Non-pigmented ciliary epithelial cell (primary cell): ENCODE results near the gene ANKRD13C.
"Not testable (repeated sequence)": the region's sequence is repeated elsewhere in the genome, so short reads cannot be mapped to it uniquely, and the experiment has no call there.

Experiments used
- DNase-seq: peaks from one replicate; pipeline ENCODE4 v3.0.0-alpha.2; 2010; ENCODE audit warnings: low read depth

ANKRD13C gene

DNA sequence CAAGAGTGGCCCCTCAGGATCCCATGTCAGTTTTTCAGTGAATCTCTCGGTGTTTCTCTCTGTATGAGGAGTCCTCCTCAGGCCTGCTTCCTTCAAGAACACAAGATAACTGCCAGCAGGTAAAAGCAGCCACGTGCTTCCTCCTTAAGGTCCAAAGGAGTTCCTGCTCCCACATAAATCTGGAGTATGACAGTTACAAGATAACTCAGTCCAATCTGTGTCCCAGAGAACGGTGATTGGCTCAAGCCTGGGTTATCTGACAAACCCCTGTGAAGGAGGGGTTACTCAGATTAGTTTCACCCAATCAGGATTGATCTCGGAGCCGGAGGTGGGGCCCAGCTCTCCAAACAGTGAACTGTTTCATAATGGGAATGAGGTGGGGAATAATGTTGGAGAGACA, 5.8 kb upstream of the ANKRD13C start:
- DNase-seq = no peak

DNA sequence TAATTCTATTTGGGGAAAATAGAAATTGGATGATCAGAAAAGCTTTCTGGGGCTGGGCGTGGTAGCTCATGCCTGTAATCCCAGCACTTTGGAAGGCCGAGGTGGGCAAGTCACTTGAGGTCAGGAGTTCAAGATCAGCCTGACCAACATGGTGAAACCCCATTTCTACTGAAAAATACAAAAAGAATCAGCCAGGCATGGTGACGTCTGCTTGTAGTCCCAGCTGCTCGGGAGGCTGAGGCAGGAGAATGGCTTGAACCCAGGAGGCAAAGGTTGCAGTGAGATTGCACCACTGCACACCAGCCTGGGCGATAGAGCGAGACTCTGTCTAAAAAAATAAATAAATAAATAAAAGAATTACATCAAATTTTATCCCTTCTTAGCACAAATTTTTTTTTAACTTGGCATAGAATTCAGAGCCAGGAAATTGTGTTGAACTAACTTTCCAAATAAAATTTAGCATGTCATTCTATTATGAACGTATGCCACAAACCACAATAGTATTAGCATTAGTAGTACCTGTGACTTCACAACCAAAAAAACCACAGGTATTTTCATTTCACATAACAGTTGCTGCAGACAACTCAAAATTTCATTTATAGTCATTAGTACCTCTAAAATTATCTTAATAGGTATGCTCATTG, 4.5 kb upstream of the ANKRD13C start:
- DNase-seq = no peak

- DNase-seq = no peak
Observed at GRCh38 chr1:70355920-70356319, 1.4 kb upstream of the ANKRD13C start.

- no peak for DNase-seq
Observed at GRCh38 chr1:70355111-70355407, 537 bp upstream of the ANKRD13C start.

- DNase-seq = no peak
Observed at GRCh38 chr1:70353601-70354331, 756 bp downstream of the ANKRD13C start.

GRCh38 chr1:70353044-70353443, 1.5 kb downstream of the ANKRD13C start:
- DNase-seq = no peak

DNA sequence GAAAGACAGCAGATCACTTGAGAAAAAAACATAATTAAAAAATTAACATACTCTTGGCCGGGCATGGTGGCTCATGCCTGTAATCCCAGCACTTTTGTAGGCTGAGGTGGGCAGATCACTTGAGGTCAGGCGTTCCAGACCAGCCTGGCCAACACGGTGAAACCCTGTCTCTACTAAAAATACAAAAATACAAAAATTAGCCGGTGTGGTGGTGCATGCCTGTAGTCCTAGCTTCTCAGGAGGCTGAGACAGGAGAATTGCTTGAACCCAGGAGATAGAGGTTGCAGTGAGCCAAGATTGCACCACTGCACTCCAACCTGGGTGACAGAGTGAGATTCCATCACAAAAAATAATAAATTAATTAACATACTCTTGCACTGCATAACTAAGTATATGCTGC, 4.7 kb downstream of the ANKRD13C start:
- DNase-seq = not testable (repeated sequence)

DNA sequence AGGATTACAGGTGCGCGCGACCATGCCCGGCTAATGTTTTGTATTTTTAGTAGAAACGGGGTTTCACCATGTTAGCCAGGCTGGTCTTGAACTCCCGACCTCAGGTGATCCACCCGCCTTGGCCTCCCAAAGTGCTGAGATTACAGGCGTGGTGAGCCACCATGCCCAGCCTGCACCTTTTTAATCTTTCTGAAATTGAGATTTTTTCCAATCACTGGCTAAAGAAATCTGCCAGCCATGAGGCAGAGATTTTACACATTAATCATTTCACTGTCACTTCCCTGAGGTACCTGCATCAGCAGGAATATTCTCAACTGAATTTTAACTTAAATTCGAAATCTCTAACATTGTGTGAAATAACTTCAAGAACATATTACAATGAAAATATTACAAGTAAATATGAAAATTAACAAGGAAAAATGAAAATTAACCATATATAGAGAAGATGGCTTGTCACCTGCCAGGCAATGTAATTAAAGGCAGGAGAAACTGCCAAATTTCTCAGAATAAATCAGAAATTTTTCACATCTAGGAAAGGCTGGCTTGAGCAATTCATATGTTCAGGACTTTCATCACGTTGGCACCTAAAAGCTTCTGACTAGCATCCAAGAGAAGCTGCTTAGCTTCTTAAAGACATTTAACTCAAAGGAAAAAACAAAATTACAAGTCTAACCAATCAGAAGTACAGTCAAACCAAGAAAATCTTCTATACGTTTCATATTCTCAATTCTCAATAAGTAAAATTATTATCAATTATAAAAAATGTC, 5.9 kb downstream of the ANKRD13C start:
- no peak for DNase-seq

- not testable (repeated sequence) for DNase-seq
Observed at GRCh38 chr1:70339644-70340043, 14.9 kb downstream of the ANKRD13C start.

DNA sequence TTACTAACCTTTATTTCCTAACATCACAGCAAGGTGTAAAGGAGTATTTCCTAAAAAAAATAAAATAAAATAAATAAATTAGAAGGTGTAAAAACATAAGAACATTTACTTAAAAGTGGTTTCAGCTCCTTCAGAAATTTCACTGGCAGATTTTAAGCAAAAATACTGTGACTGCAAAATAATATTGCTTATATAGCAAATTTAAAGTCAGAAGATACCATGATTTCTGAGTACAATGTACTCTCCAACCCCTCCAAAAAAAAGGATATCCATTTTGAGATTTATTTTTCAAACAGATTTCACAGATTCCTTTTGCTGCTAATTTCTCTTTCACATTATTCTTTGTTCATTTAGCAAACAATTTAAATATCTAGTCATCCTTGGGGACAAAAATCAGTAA, 18.5 kb downstream of the ANKRD13C start:
- no peak for DNase-seq

DNA sequence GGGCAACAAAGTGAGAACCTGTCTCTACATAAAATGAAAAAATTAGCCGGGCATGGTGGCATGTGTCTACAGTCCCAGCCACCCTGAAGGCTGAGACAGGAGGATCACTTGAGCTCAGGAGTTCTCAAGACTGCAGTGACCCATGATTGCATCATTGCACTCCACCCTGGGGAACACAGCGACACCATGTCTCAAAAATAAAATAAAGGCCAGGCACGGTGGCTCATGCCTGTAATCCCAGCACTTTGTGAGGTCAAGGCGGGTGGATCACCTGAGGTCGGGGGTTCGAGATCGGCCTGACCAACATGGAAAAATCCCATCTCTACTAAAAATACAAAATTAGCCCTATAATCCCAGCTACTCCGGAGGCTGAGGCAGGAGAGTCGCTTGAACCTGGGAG, 20.1 kb downstream of the ANKRD13C start:
- DNase-seq = no peak

GRCh38 chr1:70333245-70333644, 21.3 kb downstream of the ANKRD13C start:
- no peak for DNase-seq

DNA sequence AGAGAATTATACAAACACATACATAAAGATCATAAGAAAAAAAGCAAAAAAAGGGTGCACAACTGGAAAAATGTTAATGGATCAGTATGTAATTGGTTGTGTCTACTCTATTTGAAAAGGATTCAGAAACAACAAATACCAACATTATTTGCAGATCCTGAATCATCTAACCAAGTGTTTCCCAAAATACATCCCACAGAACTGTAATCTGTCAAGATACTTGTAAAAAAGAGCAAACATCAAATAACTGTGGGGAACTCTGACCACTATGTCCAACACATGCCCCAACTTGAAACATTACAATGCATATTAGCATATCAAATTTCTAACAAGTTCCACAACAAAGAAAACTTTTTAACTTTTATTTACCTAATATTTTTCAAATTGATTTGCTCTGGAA, 22.6 kb downstream of the ANKRD13C start:
- no peak for DNase-seq

DNA sequence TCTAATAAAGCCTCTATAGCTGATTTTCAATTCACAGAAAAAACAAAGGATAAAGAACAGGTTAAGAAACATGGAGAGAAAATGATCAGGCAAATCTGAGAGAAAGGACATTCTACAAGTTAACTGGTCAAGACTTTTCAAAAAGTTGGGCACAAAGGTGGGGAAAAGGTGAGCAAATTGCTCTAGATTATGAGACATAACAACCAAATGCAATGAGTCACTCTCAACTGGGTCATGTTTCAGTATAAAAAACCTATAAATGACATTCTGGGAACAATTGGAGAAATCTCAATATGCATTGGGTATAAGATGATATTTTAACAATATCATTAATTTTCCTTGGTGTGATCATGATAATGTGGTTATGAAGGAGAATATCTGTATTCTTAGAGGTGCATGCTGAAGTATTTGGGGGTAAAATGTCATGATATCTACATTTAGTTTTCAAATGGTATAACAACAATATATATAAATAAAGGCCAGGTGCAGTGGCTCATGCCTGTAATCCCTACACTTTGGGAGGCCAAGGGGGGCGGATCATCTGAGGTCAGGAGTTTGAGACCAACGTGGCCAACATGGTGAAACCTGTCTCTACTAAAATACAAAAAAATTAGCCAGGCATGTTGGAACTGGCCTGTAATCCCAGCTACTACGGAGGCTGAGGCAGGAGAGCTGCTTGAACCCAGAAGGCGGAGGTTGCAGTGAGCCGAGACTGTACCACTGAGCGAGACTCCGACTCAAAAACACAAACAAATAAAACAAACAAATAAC, 27.0 kb downstream of the ANKRD13C start:
- DNase-seq = no peak

DNA sequence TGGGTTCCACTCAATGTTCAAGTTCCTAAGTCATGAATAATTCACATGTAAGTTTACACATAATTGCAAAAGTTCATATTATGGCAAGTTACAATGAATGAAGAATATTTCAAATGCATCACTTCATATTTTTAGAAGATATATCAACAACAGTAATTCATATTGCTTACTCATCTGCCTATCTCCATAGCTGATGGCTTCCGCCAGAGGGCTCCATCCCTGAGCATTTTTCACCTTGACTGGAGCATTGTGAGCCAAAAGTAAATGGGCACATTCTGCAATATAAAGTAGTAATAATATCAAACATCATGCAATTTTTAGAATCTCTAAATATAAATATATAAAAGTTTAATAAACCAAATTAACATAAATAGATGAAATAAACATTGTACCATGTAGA, 29.8 kb downstream of the ANKRD13C start:
- DNase-seq = no peak

DNA sequence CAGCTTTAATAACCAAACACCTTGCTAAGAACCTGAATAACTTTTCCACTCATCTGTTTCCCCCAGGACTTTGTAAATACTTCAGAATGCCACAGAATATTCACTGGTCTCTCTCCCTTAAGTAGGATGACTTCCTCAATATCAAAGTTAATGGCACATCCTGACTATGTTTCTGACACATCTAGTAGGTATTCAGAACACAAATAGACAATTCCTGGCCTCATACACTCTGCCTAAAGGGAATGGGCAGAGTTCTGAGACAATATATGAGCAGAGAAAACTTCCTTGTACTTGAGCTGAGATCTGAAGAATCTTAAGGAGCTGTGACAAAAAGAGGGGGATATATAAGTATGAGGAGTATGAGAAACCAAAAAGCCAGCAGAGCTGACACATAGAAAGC, 34.8 kb downstream of the ANKRD13C start:
- peak; percentile 58 for DNase-seq

DNA sequence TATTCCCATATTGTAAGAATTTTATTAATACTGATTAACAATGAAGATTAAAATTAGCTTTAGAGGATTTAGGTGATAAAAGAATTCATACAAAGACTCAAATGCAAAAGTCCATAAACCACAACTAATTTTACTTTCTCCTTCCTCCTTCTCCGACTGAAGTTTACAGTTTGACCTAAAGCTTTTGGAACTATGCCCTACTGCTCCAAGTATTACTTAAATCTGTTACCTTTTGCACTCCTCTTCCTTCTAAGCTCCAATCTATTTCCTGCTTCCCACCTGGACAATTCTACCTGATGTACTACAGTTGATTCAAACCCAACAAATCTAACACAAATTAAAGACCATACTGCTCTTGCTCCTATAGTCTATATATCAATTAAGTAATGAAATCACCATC, 36.3 kb downstream of the ANKRD13C start:
- no peak for DNase-seq

DNA sequence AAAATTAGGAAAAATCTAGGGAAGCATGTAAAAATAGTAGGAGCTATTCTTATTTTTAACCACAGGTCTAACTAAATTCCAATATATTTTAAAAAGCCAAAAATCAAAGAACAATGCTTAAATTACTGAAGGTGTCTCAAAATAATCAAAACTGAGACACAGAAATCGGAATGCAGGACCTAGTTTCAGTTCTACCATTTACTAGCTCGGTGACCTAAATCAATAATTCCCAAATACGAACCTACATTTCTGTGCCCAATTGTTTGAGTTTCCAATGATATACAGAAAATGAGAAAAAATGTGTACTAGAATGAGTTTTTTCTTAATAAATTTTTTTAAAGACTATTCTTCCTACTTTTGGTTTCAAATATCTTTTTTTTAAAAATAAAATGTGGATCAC, 37.4 kb downstream of the ANKRD13C start:
- no peak for DNase-seq

GRCh38 chr1:70315782-70316181, 38.7 kb downstream of the ANKRD13C start:
- DNase-seq = no peak

DNA sequence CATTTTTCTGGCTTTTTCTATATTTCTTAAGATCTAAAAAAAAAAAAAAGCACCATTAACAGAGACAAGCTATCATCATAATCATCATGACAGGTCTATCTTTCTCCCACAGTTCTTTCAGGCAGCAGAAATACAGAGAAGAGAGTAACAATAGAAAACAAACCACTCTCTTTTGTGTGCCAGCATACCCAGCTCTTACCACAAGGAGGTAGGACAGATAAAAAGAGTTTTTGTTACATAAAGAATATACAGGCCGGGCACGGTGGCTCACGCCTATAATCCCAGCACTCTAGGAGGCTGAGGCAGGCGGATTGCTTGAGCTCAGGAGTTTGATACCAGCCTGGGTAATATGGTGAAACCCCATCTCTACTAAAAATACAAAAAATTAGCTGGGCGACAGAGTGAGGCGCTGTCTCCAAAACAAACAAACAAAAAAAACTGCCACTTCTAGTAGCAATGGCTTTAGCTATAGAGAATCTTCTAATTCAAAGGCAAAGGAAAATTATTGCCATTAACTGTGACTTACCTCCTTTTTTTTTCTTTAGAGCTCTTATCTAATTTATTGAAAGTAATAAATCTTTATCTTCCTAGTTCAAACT, 39.7 kb downstream of the ANKRD13C start:
- no peak for DNase-seq

DNA sequence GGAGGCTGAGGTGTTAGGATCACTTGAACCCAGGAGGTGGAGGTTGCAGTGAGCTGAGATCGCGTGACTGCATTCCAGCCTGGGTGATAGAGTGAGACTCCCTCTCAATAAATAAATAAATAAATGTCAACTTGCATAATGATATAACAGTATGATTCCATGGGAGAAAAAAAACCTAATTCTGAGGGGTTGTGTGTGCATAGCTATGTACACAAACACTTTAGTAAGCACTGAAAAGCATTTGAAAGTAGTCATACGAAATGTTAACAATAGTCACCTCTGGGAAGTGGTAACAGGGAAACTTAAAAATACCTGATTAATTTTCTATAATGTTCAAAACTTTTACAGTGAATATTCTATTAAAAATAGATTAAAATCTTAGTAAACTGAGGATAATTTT, 43.2 kb downstream of the ANKRD13C start:
- DNase-seq = no peak

DNA sequence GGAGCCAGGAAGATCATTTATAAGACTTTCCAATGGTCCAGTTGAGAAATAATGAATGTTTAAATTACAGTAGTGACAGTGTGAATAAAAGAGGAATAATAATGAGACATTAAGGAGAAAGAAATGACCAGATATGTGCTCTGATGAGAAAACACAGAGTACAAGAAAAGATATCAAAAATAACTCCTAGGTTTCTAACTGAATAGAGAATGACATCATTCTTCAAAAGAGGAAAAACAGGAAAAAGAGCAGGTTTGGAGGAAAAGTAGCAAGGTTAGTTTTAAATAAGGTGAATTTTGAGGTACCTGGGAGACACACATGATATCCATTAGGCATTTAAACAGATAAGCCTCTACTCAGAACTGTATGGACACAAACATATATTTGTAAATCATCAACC, 55.0 kb downstream of the ANKRD13C start:
- DNase-seq = no peak
